CD4-positive, alpha-beta T cell treated with Interleukin-15 for 1 hour (primary cell): ENCODE results near the gene IFITM5.
A peak's percentile ranks its signal among the peaks of the same experiment; 100 is the strongest.
"Not testable (repeated sequence)": the region's sequence is repeated elsewhere in the genome, so short reads cannot be mapped to it uniquely, and the experiment has no call there.

Experiments
- DNase-seq: peaks from one replicate; pipeline ENCODE4 v3.0.0-alpha.2; 2020

The IFITM5 gene

GRCh38 chr11:299081-299891, at the start of gene IFITM5:
TSS of gene IFITM5 (minus strand) at chr11:299526. CDS start at chr11:299490, 36 bp downstream.
- no peak for DNase-seq

- no peak for DNase-seq
Observed at GRCh38 chr11:346529-346928, 47.2 kb upstream of the IFITM5 start.

GRCh38 chr11:344836-345578, 45.7 kb upstream of the IFITM5 start:
- DNase-seq: no peak

GRCh38 chr11:342328-342727, 43.0 kb upstream of the IFITM5 start:
- DNase-seq: no peak

- DNase-seq: no peak
Observed at GRCh38 chr11:340539-341512, 41.5 kb upstream of the IFITM5 start.

- no peak for DNase-seq
Observed at GRCh38 chr11:339963-340362, 40.6 kb upstream of the IFITM5 start.

- DNase-seq: no peak
Observed at GRCh38 chr11:337711-338110, 38.4 kb upstream of the IFITM5 start.

- DNase-seq: no peak
Observed at GRCh38 chr11:336659-337198, 37.4 kb upstream of the IFITM5 start.

GRCh38 chr11:335779-336658, 36.7 kb upstream of the IFITM5 start:
- DNase-seq: no peak

GRCh38 chr11:334264-334994, 35.1 kb upstream of the IFITM5 start:
- no peak for DNase-seq

GRCh38 chr11:333616-334263, 34.4 kb upstream of the IFITM5 start:
- not testable (repeated sequence) for DNase-seq

- DNase-seq: no peak
Observed at GRCh38 chr11:332651-333480, 33.5 kb upstream of the IFITM5 start.

- no peak for DNase-seq
Observed at GRCh38 chr11:331358-332060, 32.2 kb upstream of the IFITM5 start.

- peak; percentile 26 for DNase-seq
Observed at GRCh38 chr11:330694-331357, 31.5 kb upstream of the IFITM5 start.

GRCh38 chr11:330307-330693, 31.0 kb upstream of the IFITM5 start:
- no peak for DNase-seq

- no peak for DNase-seq
Observed at GRCh38 chr11:329886-330253, 30.5 kb upstream of the IFITM5 start.

- DNase-seq: not testable (repeated sequence)
Observed at GRCh38 chr11:328516-329100, 29.3 kb upstream of the IFITM5 start.

- no peak for DNase-seq
Observed at GRCh38 chr11:328012-328411, 28.7 kb upstream of the IFITM5 start.
